DMS153 treated with DMSO at 0.1 percent for 48 hours (cell line): ENCODE data around the gene PCBP3.
"Not testable (repeated sequence)": the region's sequence is repeated elsewhere in the genome, so short reads cannot be mapped to it uniquely, and the experiment has no call there.

Source experiments
- DNase-seq: peaks from one replicate; lab custom pipeline; 2025; ENCODE audit not compliant: unreplicated experiment; lab: John Stamatoyannopoulos, UW

Gene PCBP3

GRCh38 chr21:45887788-45888187 is 244.3 kb downstream of the PCBP3 start:
- peak; percentile 47 for DNase-seq

DNA sequence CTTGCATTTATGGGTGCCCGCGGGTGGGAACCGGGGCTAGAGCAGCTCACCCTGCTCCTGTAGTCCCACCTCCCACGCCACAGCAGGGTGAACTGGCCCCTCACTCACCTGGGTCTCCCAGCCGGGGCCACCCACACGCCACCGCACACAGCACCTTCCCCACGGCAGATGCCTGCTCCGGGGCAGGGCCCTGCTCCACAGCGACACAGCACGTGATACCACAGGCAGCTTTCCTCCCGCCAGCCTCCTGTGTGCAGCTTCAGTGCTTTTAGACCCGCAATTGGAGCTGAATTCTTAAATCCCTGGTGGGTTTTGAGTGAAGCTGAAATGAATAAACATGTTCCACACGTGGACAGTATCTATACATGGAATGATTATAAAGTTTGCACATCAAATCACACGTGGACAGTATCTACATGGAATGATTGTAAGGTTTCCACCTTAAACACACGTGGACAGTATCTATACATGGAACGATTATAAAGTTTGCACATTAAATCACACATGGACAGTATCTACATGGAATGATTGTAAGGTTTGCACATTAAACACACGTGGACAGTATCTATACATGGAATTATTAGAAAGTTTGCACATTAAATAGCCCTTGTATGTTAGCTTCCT is 245.0 kb downstream of the PCBP3 start:
- no peak for DNase-seq

GRCh38 chr21:45889256-45889655 is 245.7 kb downstream of the PCBP3 start:
- DNase-seq = no peak

GRCh38 chr21:45889961-45890360 is 246.4 kb downstream of the PCBP3 start:
- DNase-seq = no peak

DNA sequence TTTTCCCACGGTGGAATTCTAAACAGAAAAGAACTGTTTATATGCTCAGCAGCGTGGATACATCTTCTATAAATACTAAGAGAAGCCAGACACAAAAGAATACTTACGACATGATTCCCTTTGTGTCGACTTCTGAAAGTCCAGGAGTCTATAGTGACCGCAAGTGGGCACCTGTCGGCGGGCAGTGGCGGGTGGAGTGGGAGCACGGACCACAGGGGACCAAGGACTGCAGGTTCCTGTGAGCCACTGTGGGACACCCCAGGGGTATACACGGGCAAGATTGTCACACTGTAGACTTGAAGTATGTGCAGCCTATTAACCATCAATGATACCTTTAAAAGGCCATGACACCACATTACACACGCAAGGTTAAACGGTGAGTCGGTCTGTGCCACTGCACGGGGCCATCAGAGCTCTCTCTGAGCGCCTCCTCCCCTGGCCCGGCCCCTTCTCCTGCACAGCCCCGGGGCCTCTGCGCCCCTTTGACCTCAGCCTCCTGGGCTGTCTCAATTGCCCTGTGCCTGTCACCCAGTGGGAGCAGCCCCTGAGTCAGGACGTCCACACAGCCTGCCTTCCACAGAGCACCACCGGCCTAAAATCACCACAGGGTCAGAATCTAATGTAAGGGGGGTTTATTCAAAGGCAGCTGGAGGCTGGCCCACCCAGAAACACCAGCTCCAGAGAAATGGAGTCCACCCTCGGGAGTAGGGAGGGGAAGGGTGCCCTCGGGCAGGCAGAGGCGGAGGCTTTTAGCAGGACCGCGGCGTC is 248.0 kb downstream of the PCBP3 start:
- no peak for DNase-seq

GRCh38 chr21:45892156-45892915 is 248.8 kb downstream of the PCBP3 start:
- DNase-seq = no peak

GRCh38 chr21:45892916-45893739 is 249.6 kb downstream of the PCBP3 start:
- DNase-seq = no peak

- no peak for DNase-seq
Observed at GRCh38 chr21:45893740-45894449, 250.4 kb downstream of the PCBP3 start.

GRCh38 chr21:45894450-45894825 is 250.9 kb downstream of the PCBP3 start:
- no peak for DNase-seq

DNA sequence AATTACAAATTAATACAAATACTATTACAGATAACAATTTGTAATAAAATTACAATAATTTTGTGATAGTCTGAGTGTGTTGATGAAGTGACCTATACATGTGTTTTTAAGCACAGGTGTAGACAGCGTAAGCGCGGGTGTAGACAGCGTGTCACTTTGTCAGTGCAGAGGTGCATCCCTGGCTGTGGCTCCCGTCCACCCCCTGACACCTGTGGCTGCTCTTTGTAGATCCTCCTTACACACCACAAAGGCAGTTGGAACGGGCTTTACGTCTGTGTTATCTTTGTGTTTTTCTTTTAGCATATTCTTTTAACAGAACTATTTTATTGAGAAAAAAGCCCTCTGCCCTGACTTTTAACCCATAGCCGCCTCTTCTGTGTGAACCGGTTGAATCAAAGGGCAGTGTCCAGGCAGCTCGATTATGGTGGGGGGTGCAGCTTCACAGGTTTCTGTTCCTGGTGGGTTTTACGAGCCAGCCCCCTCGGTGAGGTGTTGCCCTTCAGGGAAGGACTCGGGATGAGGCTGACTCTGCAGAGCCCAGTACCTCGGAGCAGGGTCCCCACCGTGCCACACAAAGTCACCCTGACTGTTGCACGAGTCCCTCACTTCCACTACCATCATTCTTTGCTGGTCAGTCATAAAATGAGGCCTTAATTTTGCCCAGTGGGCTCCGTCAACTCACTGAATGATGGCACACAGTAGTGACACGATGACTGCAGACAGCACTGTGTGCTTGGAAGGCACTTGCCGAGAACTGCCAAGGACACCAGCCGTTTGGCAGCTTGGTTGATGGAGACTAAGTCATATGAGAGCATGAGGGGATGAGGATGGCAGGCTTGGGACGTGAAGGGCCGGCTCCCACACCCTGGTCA is 251.6 kb downstream of the PCBP3 start:
- DNase-seq = no peak

GRCh38 chr21:45895778-45896370 is 252.3 kb downstream of the PCBP3 start:
- no peak for DNase-seq

- not testable (repeated sequence) for DNase-seq
Observed at GRCh38 chr21:45896431-45896830, 252.9 kb downstream of the PCBP3 start.

GRCh38 chr21:45897191-45898027 is 253.9 kb downstream of the PCBP3 start:
- no peak for DNase-seq

DNA sequence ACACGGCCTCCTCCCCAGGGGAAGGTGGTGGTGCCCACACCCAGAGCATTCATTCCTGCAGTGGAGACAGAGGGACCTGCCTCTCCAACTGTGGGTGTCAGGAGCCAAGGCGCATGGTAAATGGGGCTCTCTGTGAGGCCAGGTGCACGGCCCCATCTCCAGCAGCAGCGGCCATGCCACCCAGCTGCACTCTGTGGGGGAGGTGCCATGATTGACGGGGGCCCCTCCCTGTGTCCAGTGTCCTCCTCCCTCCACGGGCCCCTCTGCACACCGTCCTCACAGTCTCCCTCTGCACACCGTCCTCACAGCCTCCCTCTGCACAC is 254.5 kb downstream of the PCBP3 start:
- no peak for DNase-seq

DNA sequence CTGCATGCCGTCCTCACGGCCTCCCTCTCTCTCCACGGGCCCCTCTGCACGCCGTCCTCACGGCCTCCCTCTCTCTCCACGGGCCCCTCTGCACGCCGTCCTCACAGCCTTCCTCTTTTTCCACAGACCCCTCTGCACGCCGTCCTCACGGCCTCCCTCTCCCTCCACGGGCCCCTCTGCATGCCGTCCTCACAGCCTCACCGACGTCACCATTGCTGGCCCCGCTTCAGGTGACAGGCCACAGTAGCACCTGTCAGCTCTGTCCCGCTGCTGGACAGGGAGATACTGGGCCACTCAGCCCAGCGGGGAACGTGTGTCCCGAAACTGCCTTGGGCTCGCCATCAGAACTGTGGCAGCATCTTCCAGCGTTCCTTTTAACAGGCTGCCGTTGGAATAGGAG is 255.3 kb downstream of the PCBP3 start:
- DNase-seq = no peak

- no peak for DNase-seq
Observed at GRCh38 chr21:45899317-45900033, 255.9 kb downstream of the PCBP3 start.

- no peak for DNase-seq
Observed at GRCh38 chr21:45900034-45900868, 256.7 kb downstream of the PCBP3 start.
